ENCODE data around the gene GLG1.
"Not testable (repeated sequence)": the region's sequence is repeated elsewhere in the genome, so short reads cannot be mapped to it uniquely, and the experiment has no call there.

Gene GLG1

DNA sequence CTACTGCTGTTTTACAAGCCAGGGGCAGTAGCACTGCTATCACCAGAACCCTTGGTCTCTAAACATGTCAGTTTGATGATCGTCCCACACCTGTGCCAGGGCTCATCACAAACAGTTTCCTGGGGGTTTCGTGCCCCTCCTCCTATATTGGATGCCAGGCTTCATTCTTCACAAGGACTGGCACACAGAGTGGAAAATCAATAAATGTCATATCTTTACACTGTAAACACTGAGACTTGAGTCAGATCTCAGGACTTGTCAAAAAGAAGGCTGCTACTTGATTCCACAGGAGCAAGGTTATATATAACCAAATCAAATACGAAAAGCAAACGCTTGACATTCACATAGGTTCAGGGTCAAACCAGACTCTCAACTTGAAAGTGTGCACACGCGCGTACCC lies 146.4 kb downstream of the GLG1 start:
- Mint-ChIP-seq H3K27ac (no peak overlapping the region), H3K9me3 (no peaks in the 10 kb centered on the region), H3K36me3 (ENCODE audit: low read depth) (peaks cover 97% of the 10 kb centered on the region), H3K4me1 (ENCODE audit: low read depth) (peaks cover 7% of the 10 kb centered on the region), H3K27me3 (no peaks in the 10 kb centered on the region), H3K4me3 (no peak overlapping the region)
- intact Hi-C loops (cut with micrococcal nuclease), result no loop called here

- intact Hi-C loops (cut with micrococcal nuclease), result no loop called here
- no peaks in the 10 kb centered on the region for H3K9me3 Mint-ChIP-seq
- H3K27me3 Mint-ChIP-seq, result no peaks in the 10 kb centered on the region
- H3K36me3 Mint-ChIP-seq (ENCODE audit: low read depth), result peaks cover 95% of the 10 kb centered on the region
- no peak overlapping the region for H3K27ac Mint-ChIP-seq
- H3K4me1 Mint-ChIP-seq (ENCODE audit: low read depth), result peaks cover 18% of the 10 kb centered on the region
- no peak overlapping the region for H3K4me3 Mint-ChIP-seq
These were observed 150.7 kb downstream of the GLG1 start for GRCh38 chr16:74456290-74456625.

DNA sequence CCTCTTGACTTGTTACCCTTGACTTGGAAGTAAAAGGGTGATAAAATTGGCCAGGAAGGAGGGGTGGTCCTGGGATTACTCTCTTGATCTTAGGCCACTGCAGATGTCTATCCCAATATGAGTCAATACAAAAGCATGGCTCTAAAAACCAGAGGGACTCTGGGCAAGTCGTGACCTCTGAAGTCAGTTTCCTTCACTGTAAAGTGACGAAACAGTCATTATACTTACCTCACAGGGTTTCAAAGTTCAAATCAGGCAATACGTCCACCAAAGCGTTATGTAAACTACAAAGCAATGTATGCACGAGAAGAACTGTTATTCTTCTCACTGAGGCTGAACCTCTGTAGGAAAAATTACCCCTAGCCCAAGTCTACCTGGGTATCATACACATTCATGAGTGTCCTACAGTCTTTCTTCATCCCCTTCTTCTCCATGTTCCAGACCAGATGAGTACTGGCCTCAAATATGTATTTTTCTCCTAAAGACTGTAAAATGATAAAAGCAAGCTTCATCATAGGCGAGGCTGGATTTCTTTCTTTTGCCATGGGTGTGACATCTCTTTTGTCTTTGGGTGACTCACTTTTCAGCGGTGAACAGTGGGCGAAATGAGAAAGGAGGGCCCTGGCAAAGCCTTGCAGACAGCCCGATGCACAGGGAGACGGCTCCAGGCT lies 151.2 kb downstream of the GLG1 start:
- H3K27ac Mint-ChIP-seq, result no peak overlapping the region
- H3K4me3 Mint-ChIP-seq, result no peak overlapping the region
- peaks cover 23% of the 10 kb centered on the region for H3K4me1 Mint-ChIP-seq (ENCODE audit: low read depth)
- H3K36me3 Mint-ChIP-seq (ENCODE audit: low read depth), result peaks cover 95% of the 10 kb centered on the region
- no peaks in the 10 kb centered on the region for H3K9me3 Mint-ChIP-seq
- intact Hi-C loops (cut with micrococcal nuclease), result no loop called here
- no peaks in the 10 kb centered on the region for H3K27me3 Mint-ChIP-seq

- Mint-ChIP-seq H3K36me3 (ENCODE audit: low read depth) (peaks cover 95% of the 10 kb centered on the region), H3K4me3 (no peak overlapping the region), H3K4me1 (ENCODE audit: low read depth) (peaks cover 26% of the 10 kb centered on the region), H3K27ac (no peak overlapping the region), H3K9me3 (no peaks in the 10 kb centered on the region), H3K27me3 (no peaks in the 10 kb centered on the region)
- intact Hi-C loops (cut with micrococcal nuclease), result no loop called here
These were observed 151.7 kb downstream of the GLG1 start for GRCh38 chr16:74455213-74455612.

GRCh38 chr16:74451951-74452758 lies 154.8 kb downstream of the GLG1 start:
- Mint-ChIP-seq H3K36me3 (ENCODE audit: low read depth) (peaks cover 78% of the 10 kb centered on the region), H3K4me3 (no peak overlapping the region), H3K27me3 (no peaks in the 10 kb centered on the region), H3K27ac (peak overlapping the region; percentile 49), H3K9me3 (no peaks in the 10 kb centered on the region), H3K4me1 (ENCODE audit: low read depth) (peaks cover 48% of the 10 kb centered on the region)
- intact Hi-C loops (cut with micrococcal nuclease), result no loop called here

GRCh38 chr16:74450967-74451760 lies 155.8 kb downstream of the GLG1 start:
- Mint-ChIP-seq H3K27ac (peak overlapping the region; percentile 91), H3K27me3 (no peaks in the 10 kb centered on the region), H3K4me3 (no peak overlapping the region), H3K4me1 (ENCODE audit: low read depth) (peaks cover 49% of the 10 kb centered on the region), H3K9me3 (no peaks in the 10 kb centered on the region), H3K36me3 (ENCODE audit: low read depth) (peaks cover 77% of the 10 kb centered on the region)
- intact Hi-C loops (cut with micrococcal nuclease), result no loop called here

DNA sequence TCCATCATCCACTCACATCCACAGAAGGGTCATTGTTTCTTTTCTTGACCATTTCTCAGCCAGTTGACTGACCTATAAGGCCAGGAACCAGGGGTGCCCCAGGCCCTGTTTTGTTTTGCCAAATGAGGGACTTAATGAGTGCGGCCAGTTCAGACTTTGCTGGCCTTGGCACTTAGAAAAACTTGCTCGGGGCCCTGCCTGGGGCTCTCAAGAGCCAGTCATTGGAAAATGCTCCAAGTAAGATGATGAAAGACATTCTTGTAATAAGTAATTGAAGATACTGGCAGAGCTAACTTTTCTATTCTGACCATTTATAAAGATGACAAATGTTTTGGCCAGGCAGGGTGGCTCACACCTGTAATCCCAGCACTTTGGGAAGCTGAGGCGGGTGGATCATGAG lies 156.7 kb downstream of the GLG1 start:
- Mint-ChIP-seq H3K4me1 (ENCODE audit: low read depth) (peaks cover 49% of the 10 kb centered on the region), H3K4me3 (no peak overlapping the region), H3K27ac (peak overlapping the region; percentile 91), H3K27me3 (no peaks in the 10 kb centered on the region), H3K9me3 (no peaks in the 10 kb centered on the region), H3K36me3 (ENCODE audit: low read depth) (peaks cover 68% of the 10 kb centered on the region)
- intact Hi-C loops (cut with micrococcal nuclease), result no loop called here

DNA sequence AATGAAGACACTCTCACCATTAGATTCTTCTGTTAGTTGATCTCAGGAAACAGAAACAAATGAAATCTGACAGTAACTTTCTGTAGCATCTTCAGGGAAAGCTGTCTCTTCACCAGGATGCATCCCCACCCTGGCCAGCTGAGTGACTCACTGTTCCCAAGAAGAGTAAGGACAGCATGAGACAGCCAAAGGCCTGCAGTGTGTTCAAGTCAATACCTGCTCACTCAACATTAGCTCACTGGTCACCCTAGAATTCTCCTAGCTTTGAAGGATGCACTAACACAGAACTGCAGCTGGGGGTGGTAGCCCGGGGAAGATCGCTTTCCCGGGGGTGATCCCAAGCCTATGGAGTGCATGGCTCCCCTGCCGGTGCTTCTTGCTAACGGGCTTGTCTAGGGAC lies 157.4 kb downstream of the GLG1 start:
- intact Hi-C loops (cut with micrococcal nuclease), result no loop called here
- H3K27me3 Mint-ChIP-seq, result no peaks in the 10 kb centered on the region
- H3K36me3 Mint-ChIP-seq (ENCODE audit: low read depth), result peaks cover 61% of the 10 kb centered on the region
- H3K4me1 Mint-ChIP-seq (ENCODE audit: low read depth), result peaks cover 49% of the 10 kb centered on the region
- H3K4me3 Mint-ChIP-seq, result no peak overlapping the region
- no peaks in the 10 kb centered on the region for H3K9me3 Mint-ChIP-seq
- peak overlapping the region; percentile 91 for H3K27ac Mint-ChIP-seq

- H3K36me3 Mint-ChIP-seq (ENCODE audit: low read depth), result peaks cover 58% of the 10 kb centered on the region
- H3K27me3 Mint-ChIP-seq, result no peaks in the 10 kb centered on the region
- peak overlapping the region; percentile 37 for H3K4me3 Mint-ChIP-seq
- intact Hi-C loops (cut with micrococcal nuclease), result no loop called here
- H3K9me3 Mint-ChIP-seq, result no peaks in the 10 kb centered on the region
- H3K4me1 Mint-ChIP-seq (ENCODE audit: low read depth), result peaks cover 49% of the 10 kb centered on the region
- peak overlapping the region; percentile 91 for H3K27ac Mint-ChIP-seq
These were observed 157.9 kb downstream of the GLG1 start for GRCh38 chr16:74448990-74449389.

DNA sequence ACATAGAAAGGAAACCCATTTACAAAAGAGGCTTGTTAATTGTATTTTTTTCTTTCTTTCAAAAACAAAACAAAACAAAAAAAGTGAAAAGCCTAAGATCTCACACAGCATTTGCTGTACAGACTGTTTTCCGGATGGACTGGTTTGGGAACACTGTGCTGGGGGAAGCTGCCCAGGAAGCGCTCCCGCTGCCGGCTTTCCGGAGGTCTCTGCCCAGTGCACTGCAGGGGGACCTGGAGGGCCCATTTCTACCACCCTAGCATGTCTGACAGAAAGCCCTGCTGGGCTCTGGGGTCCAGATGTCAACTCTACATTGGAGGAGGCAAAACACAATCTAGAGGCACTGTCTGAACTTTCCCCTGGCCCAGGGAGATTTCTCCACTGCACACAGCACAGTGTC lies 159.3 kb downstream of the GLG1 start:
- intact Hi-C loops (cut with micrococcal nuclease), result no loop called here
- Mint-ChIP-seq H3K4me1 (ENCODE audit: low read depth) (peaks cover 52% of the 10 kb centered on the region), H3K27me3 (no peaks in the 10 kb centered on the region), H3K27ac (peak overlapping the region; percentile 91), H3K36me3 (ENCODE audit: low read depth) (peaks cover 48% of the 10 kb centered on the region), H3K9me3 (peaks cover 6% of the 10 kb centered on the region), H3K4me3 (no peak overlapping the region)

DNA sequence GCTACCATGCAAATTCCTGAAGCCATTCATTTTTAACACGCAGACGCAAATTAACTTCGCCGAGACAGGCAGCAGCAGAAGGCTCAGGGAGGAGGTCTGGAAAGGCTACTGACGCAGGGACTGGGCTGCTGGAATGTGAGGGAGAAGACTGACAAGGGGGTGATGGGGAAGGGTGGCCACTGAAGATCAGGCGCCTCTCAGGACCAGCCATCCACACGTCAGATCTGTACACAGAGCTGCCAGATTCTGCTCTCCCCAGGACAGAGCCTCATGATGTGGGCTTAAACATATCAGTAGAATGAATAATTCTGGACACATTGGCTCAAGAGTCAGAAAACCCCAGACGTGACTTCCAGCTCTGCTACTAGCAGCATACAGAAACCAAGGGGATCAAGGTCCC lies 160.0 kb downstream of the GLG1 start:
- peaks cover 50% of the 10 kb centered on the region for H3K4me1 Mint-ChIP-seq (ENCODE audit: low read depth)
- H3K9me3 Mint-ChIP-seq, result peaks cover 9% of the 10 kb centered on the region
- H3K4me3 Mint-ChIP-seq, result no peak overlapping the region
- peak overlapping the region; percentile 48 for H3K27ac Mint-ChIP-seq
- H3K27me3 Mint-ChIP-seq, result no peaks in the 10 kb centered on the region
- intact Hi-C loops (cut with micrococcal nuclease), result no loop called here
- peaks cover 43% of the 10 kb centered on the region for H3K36me3 Mint-ChIP-seq (ENCODE audit: low read depth)

- H3K27ac Mint-ChIP-seq; H3K27me3 Mint-ChIP-seq; intact Hi-C loops (cut with micrococcal nuclease); H3K9me3 Mint-ChIP-seq; H3K4me3 Mint-ChIP-seq: not testable (repeated sequence)
- H3K36me3 Mint-ChIP-seq (ENCODE audit: low read depth), result peaks cover 34% of the 10 kb centered on the region
- H3K4me1 Mint-ChIP-seq (ENCODE audit: low read depth), result peaks cover 38% of the 10 kb centered on the region
These were observed 163.1 kb downstream of the GLG1 start for GRCh38 chr16:74443624-74444346.

- Mint-ChIP-seq H3K27ac (peak overlapping the region; percentile 48), H3K9me3 (peaks cover 17% of the 10 kb centered on the region), H3K36me3 (ENCODE audit: low read depth) (peaks cover 17% of the 10 kb centered on the region), H3K27me3 (no peaks in the 10 kb centered on the region), H3K4me1 (ENCODE audit: low read depth) (peaks cover 27% of the 10 kb centered on the region), H3K4me3 (no peak overlapping the region)
- intact Hi-C loops (cut with micrococcal nuclease), result no loop called here
These were observed 167.2 kb downstream of the GLG1 start for GRCh38 chr16:74439685-74440084.
